ENCODE data around the gene PUM1. TPM values are rescaled to one million over a fixed set of nuclear protein-coding genes. Genes with fewer than 3 reads are reported as not detected.
A peak's percentile ranks its signal among the peaks of the same experiment; 100 is the strongest.

PUM1 gene
- total RNA-seq, 1 experiment from 2014 or later, result 43.7 TPM

GRCh38 chr1:30895382-30895943 is 170.1 kb downstream of the PUM1 start:
- DNase-seq (ENCODE audit: low read depth), result no peak

- DNase-seq (ENCODE audit: low read depth), result no peak
Observed at GRCh38 chr1:30894508-30894973, 171.0 kb downstream of the PUM1 start.

- DNase-seq (ENCODE audit: low read depth), result no peak
Observed at GRCh38 chr1:30893776-30894507, 171.6 kb downstream of the PUM1 start.

GRCh38 chr1:30892671-30893073 is 172.8 kb downstream of the PUM1 start:
- no peak for DNase-seq (ENCODE audit: low read depth)

- no peak for DNase-seq (ENCODE audit: low read depth)
Observed at GRCh38 chr1:30891227-30891552, 174.3 kb downstream of the PUM1 start.

- no peak for DNase-seq (ENCODE audit: low read depth)
Observed at GRCh38 chr1:30890502-30891226, 174.9 kb downstream of the PUM1 start.

- no peak for DNase-seq (ENCODE audit: low read depth)
Observed at GRCh38 chr1:30889511-30889910, 176.0 kb downstream of the PUM1 start.

GRCh38 chr1:30888975-30889374 is 176.5 kb downstream of the PUM1 start:
- no peak for DNase-seq (ENCODE audit: low read depth)

GRCh38 chr1:30888391-30888790 is 177.1 kb downstream of the PUM1 start:
- DNase-seq (ENCODE audit: low read depth), result no peak

GRCh38 chr1:30887485-30888315 is 177.8 kb downstream of the PUM1 start:
- DNase-seq (ENCODE audit: low read depth), result peak; percentile 39

GRCh38 chr1:30886710-30887428 is 178.6 kb downstream of the PUM1 start:
- DNase-seq (ENCODE audit: low read depth), result no peak

GRCh38 chr1:30885570-30886522 is 179.7 kb downstream of the PUM1 start:
- no peak for DNase-seq (ENCODE audit: low read depth)

GRCh38 chr1:30884723-30885122 is 180.8 kb downstream of the PUM1 start:
- no peak for DNase-seq (ENCODE audit: low read depth)

- no peak for DNase-seq (ENCODE audit: low read depth)
Observed at GRCh38 chr1:30883389-30884172, 181.9 kb downstream of the PUM1 start.

- DNase-seq (ENCODE audit: low read depth), result no peak
Observed at GRCh38 chr1:30882678-30883388, 182.7 kb downstream of the PUM1 start.

All from HT1080 (cell line).